HL-60 (cell line): ENCODE results near the gene MYF5.
A peak's percentile ranks its signal among the peaks of the same experiment; 100 is the strongest.

Experiments
- DNase-seq, 2 experiments: peaks; one replicate each; pipeline ENCODE4 v3.0.0-alpha.2; 2010 to 2020; ENCODE audit warnings: low read depth in 1 of 2, low spot score in 1 of 2
- H3K27ac ChIP-seq: fragments of 250-450 bp; sonication (Bioruptor Pico); replicated peaks from 2 replicates; pipeline ENCODE4 v1.5.1; 2020; ENCODE audit warnings: mild to moderate bottlenecking, moderate library complexity
- H3K27me3 ChIP-seq: fragments of 250-450 bp; sonication (Bioruptor Pico); 2 replicates; pipeline ENCODE4 v1.5.1; 2021; ENCODE audit warnings: mild to moderate bottlenecking, moderate library complexity; ENCODE audit not compliant: insufficient read depth, poor library complexity, severe bottlenecking
- H3K4me3 ChIP-seq: replicated peaks from 2 replicates; pipeline ENCODE4 v1.5.1; 2011; ENCODE audit warnings: mild to moderate bottlenecking, control low read depth, low read length; ENCODE audit not compliant: insufficient read depth
- CTCF ChIP-seq: IDR thresholded peaks from one replicate; pipeline ENCODE4 v1.5.1; 2011; ENCODE audit warnings: low read length, control low read depth, inconsistent platforms; ENCODE audit not compliant: insufficient read depth
- GABPA ChIP-seq: IDR thresholded peaks from 2 replicates; pipeline ENCODE4 v1.6.1; 2012; ENCODE audit warnings: low read depth
- POLR2AphosphoS5 ChIP-seq: IDR thresholded peaks from 2 replicates; pipeline ENCODE4 v1.6.1; 2012; ENCODE audit warnings: low read depth
- SPI1 ChIP-seq: IDR thresholded peaks from 2 replicates; pipeline ENCODE4 v1.6.1; 2012; ENCODE audit warnings: low read depth, mild to moderate bottlenecking, borderline replicate concordance
- TF ChIP-seq, protein P1 (sequence below): IDR thresholded peaks from 2 replicates; pipeline ENCODE4 v1.6.1; 2012; ENCODE audit warnings: low read depth; ENCODE audit not compliant: insufficient replicate concordance

MYF5 gene

DNA sequence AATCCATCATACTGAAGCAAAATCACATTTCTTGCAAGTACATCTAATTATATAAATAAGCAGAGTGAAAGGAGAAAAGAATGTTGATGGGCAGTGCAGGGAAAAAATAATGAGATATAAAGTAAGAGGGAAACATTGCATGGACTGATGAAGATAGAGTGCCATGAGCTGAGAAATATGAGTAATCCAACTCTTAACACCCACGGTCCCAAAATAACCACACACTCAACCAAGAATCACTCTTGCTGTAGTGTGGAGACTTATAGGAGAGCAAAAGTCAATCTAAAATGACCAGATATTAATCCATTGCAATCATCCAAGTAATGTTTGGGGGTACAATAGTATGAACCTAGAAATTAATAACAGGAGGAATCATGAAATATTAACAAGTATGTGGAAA, 40.2 kb downstream of the MYF5 start:
- peaks cover 6% of the 10 kb centered on the region for H3K27me3 ChIP-seq
- TF ChIP-seq SPI1 (no peak), CTCF (no peak), GABPA (no peak), POLR2AphosphoS5 (no peak)
- TF ChIP-seq, protein P1, sequence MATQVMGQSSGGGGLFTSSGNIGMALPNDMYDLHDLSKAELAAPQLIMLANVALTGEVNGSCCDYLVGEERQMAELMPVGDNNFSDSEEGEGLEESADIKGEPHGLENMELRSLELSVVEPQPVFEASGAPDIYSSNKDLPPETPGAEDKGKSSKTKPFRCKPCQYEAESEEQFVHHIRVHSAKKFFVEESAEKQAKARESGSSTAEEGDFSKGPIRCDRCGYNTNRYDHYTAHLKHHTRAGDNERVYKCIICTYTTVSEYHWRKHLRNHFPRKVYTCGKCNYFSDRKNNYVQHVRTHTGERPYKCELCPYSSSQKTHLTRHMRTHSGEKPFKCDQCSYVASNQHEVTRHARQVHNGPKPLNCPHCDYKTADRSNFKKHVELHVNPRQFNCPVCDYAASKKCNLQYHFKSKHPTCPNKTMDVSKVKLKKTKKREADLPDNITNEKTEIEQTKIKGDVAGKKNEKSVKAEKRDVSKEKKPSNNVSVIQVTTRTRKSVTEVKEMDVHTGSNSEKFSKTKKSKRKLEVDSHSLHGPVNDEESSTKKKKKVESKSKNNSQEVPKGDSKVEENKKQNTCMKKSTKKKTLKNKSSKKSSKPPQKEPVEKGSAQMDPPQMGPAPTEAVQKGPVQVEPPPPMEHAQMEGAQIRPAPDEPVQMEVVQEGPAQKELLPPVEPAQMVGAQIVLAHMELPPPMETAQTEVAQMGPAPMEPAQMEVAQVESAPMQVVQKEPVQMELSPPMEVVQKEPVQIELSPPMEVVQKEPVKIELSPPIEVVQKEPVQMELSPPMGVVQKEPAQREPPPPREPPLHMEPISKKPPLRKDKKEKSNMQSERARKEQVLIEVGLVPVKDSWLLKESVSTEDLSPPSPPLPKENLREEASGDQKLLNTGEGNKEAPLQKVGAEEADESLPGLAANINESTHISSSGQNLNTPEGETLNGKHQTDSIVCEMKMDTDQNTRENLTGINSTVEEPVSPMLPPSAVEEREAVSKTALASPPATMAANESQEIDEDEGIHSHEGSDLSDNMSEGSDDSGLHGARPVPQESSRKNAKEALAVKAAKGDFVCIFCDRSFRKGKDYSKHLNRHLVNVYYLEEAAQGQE, result no peak
- H3K27ac ChIP-seq, result no peak overlapping the region
- no peak for DNase-seq
- H3K4me3 ChIP-seq, result no peak overlapping the region

DNA sequence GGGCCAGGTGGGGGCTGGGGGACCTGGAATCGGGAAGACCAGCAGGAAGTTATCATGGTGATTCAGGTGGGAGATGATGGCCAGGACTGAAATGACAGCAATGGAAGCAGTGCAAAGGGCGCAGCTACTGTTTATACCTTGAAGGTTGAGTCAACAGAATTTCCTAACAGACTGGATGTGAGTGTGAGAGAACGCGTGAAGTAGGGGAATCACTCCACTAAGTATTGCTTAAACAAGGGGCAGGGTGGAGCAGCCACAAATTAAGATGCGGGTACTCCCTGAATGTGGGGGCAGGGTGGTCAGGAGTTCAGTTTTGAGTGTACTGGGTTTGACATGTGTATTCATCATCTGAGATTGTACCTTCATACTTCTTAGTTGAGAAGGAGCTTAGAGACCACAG, 45.1 kb downstream of the MYF5 start:
- Histone ChIP-seq H3K27ac (no peak overlapping the region), H3K4me3 (no peak overlapping the region), H3K27me3 (peaks cover 2% of the 10 kb centered on the region)
- TF ChIP-seq SPI1 (no peak), CTCF (no peak), POLR2AphosphoS5 (no peak), GABPA (no peak)
- TF ChIP-seq, protein P1, result no peak
- no peak for DNase-seq

- Histone ChIP-seq H3K4me3 (no peak overlapping the region), H3K27ac (no peak overlapping the region)
- DNase-seq, result peak in 1 of 2 experiments; percentile 3
Measured at GRCh38 chr12:80763874-80764273, 47.2 kb downstream of the MYF5 start.

More at GRCh38 chr12:80763874-80764273, 47.2 kb downstream of the MYF5 start:
- TF ChIP-seq GABPA (no peak), CTCF (no peak), POLR2AphosphoS5 (no peak), SPI1 (no peak)
- TF ChIP-seq, protein P1, result no peak
- H3K27me3 ChIP-seq, result peaks cover 2% of the 10 kb centered on the region
